Stimulated activated CD4-positive, alpha-beta T cell treated with anti-CD3 and anti-CD28 coated beads, TNF-alpha, amount 100 ng/mL, for 24 hours (primary cell): ENCODE results near the gene PRXL2C.
"Not testable (repeated sequence)": the region's sequence is repeated elsewhere in the genome, so short reads cannot be mapped to it uniquely, and the experiment has no call there.

Source experiments
- DNase-seq, 3 experiments: peaks; one replicate each; pipeline ENCODE4 v3.0.0-alpha.2; 2020; ENCODE audit warnings: low read depth in 3 of 3

The PRXL2C gene, protein sequence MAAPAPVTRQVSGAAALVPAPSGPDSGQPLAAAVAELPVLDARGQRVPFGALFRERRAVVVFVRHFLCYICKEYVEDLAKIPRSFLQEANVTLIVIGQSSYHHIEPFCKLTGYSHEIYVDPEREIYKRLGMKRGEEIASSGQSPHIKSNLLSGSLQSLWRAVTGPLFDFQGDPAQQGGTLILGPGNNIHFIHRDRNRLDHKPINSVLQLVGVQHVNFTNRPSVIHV

GRCh38 chr9:96655198-96655851 lies at the start of gene PRXL2C:
TSS of gene PRXL2C (minus strand) at chr9:96655317. CDS start at chr9:96655281, 36 bp downstream.
- DNase-seq: peak; percentile 61 to 87 (median 62)

- not testable (repeated sequence) for DNase-seq
Measured at GRCh38 chr9:96700721-96701375, 45.7 kb upstream of the PRXL2C start.

GRCh38 chr9:96691326-96691725 lies 36.2 kb upstream of the PRXL2C start:
- DNase-seq: no peak

- no peak for DNase-seq
Measured at GRCh38 chr9:96688745-96689464, 33.8 kb upstream of the PRXL2C start.

- DNase-seq: no peak
Measured at GRCh38 chr9:96688187-96688586, 33.1 kb upstream of the PRXL2C start.

GRCh38 chr9:96686638-96687335 lies 31.7 kb upstream of the PRXL2C start:
- DNase-seq: peak; percentile 47 to 68 (median 58)

- DNase-seq: no peak
Measured at GRCh38 chr9:96680812-96681499, 25.8 kb upstream of the PRXL2C start.

GRCh38 chr9:96674906-96675538 lies 19.9 kb upstream of the PRXL2C start:
- no peak for DNase-seq

DNA sequence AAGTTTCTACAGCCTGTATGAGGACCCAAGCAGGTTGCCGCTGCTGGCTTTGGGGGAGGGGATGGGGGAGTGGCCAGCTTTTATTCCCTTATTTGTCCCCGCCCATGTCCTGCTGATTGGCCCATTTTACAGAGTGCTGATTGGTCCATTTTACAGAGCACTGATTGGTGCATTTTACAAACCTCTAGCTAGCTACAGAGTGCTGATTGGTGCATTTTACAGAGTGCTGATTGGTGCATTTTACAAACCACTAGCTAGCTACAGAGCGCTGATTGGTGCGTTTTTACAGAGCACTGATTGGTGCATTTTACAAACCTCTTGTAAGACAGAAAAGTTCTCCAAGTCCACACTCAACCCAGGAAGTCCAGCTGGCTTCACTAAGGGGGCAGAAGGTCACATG lies 18.7 kb upstream of the PRXL2C start:
- not testable (repeated sequence) for DNase-seq

- DNase-seq: no peak
Measured at GRCh38 chr9:96668868-96669534, 13.9 kb upstream of the PRXL2C start.

DNA sequence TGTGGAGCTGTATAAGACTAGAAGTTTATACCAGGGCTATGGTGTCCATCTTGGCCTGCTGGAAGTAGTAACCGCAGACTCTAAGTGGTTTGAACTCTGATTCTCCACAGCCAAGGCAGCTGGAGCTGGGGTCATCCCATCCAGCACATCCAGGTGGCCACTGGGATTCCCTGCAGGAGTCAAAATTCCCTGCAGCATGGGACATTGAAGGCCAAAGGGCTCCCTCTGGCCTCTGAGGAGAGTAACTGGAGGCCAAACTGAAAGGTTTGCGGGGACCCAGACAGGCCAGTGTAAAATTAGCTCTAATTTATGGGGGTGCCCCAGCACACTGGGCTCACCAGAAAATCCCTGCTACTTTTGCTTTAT lies 12.2 kb upstream of the PRXL2C start:
- no peak for DNase-seq

- not testable (repeated sequence) for DNase-seq
Measured at GRCh38 chr9:96666653-96667362, 11.7 kb upstream of the PRXL2C start.

- DNase-seq: no peak
Measured at GRCh38 chr9:96665789-96666188, 10.7 kb upstream of the PRXL2C start.

DNA sequence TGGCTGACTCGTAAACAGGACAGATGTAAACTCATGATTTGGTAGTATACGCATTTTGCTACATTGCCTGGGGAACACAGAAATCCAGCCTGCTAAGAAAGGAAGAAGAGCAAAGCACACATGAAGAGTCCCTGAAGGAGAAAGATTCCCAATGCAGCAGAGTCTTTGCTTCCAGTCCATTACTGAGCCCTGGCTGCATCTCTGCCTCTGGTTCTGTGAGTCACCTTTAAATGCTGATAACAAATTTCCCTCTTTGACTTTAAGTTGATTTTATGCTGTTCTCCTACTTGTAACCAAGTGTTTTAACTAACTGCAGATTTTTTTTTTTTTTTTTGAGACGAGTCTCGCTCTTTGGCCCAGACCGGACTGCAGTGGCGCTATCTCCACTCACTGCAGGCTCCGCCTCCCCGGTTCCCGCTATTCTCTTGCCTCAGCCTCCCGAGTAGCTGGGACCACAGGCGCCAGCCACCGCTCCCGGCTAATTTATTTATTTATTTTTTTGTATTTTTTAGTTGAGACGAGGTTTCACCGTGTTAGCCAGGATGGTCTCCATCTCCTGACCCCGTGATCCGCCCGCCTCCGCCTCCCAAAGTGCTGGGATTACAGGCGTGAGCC lies 8.5 kb upstream of the PRXL2C start:
- no peak for DNase-seq

- DNase-seq: no peak
Measured at GRCh38 chr9:96661711-96662110, 6.6 kb upstream of the PRXL2C start.

DNA sequence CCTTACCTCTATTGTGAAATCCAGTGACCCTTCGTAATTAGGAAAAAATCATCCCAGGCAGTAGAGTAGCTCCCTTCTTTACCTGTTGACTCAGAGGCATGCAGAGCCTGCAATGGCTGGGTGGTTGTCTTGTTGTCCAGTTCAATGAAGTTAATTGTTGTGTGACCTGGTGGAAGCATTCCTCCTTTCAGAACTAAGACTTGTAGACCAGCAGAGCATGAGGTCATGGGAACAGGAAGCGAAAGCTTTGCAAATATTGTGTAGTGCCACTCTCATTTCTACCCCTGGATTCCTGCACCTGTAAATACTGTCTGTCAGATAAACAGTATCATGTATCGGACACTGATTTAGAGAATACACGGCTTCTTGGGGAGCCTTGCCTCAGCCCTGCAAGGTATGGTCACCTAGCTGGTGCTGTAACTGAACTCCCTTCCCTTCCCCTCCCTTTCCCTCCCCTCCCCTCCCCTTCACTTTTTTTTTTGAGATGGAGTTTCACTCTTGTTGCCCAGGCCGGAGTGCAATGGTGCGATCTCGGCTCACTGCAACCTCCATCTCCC lies 5.7 kb upstream of the PRXL2C start:
- no peak for DNase-seq

DNA sequence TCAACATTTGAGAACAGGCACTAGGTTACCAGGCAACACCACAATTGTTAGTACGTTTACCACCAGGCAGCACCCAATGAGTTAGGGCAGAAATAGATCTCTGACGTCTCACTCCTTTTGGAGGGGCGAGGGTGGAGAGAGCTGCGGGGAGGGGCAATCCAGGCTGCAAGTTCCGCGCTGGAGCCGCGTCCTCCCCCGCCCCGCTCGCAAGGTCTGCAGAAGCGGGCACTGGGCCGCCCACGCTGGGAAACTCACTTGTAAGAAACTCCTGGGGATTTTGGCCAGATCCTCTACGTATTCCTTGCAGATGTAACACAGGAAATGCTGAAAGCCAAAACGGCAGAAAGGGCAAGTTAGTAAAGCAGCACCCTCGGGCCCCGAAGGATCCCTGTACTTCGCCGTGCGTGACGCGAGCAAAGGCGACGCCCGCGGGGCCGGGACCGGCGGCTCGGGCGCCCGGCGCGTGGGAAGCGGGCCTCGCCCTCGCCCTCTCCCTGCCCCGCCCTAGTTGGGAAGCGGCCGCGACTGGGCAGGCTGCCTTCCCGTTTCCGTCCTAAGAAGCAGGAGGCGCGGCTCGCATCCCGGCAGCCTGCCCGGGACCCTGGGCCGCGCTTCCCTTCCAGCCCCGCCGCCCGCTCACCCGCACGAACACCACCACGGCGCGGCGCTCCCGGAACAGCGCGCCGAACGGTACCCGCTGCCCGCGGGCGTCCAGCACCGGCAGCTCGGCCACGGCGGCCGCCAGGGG lies 493 bp downstream of the PRXL2C start:
- DNase-seq: peak; percentile 23 to 46 (median 27)

- no peak for DNase-seq
Measured at GRCh38 chr9:96651626-96652025, 3.5 kb downstream of the PRXL2C start.
